DMS 273 (cell line): ENCODE results near the gene SORCS2.

Source experiments
- DNase-seq: peaks from one replicate; lab custom pipeline; 2025; ENCODE audit not compliant: unreplicated experiment; lab: John Stamatoyannopoulos, UW

The SORCS2 gene

GRCh38 chr4:7262134-7262533, 69.8 kb downstream of the SORCS2 start:
- no peak for DNase-seq

- no peak for DNase-seq
Measured at GRCh38 chr4:7263166-7263565, 70.8 kb downstream of the SORCS2 start.

- DNase-seq: no peak
Measured at GRCh38 chr4:7264694-7265093, 72.4 kb downstream of the SORCS2 start.

DNA sequence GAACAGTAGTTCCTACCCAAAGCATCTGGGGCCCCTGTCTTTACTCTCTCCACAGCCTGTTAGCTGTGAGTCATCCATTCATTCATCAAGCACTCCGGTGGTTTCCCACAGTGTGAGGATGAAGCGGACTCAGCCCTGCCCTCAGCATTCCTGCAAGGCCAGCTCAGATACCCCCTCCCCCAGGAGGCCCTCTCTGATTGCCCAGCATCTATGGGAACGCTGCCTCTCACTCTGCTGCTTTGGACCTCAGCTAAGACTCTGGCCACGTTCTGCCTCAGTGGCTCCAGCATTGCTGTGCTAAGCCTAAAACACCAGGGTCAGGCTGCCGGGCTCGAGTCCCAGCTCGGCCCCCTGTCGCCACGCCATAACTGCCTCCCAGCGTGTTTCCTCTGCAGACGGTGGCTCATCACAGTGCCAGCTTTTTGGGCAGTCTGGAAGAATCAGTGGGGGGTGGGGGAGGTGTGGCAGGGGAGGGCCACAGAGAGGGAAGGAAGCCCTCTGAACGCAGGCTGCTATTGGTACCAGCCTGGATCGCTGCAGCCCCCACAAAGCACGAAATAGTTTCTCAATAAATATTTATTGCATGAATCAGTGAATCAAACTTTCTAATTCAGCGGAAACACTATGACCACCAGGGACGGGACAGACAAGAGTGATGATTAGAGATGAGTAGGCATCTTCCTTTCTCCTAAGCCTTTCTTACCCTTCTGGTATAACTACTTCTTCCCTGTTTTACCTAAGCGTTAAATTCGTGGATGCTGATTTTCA, 74.4 kb downstream of the SORCS2 start:
- no peak for DNase-seq

GRCh38 chr4:7267829-7268228, 75.5 kb downstream of the SORCS2 start:
- DNase-seq: no peak

DNA sequence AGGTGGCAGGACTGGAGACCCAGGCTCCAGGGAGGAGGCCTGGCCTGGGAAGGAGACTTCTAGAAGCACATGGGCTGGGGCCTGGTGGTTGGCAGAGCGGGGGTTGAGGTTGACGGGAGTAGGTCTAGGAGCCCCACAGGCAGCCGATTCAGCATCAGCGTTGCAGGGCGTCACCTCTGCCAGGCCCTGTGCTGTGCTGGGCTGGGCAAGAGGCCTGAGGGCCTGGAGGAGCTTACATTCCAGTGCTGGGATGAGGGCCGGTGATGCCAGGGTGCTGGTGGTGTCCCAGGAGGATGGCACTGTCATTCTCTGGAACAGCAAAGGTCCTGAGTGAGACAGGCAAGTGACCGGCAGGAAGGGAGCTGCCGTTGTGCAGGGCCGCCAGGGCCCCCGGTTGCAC, 76.6 kb downstream of the SORCS2 start:
- DNase-seq: no peak

DNA sequence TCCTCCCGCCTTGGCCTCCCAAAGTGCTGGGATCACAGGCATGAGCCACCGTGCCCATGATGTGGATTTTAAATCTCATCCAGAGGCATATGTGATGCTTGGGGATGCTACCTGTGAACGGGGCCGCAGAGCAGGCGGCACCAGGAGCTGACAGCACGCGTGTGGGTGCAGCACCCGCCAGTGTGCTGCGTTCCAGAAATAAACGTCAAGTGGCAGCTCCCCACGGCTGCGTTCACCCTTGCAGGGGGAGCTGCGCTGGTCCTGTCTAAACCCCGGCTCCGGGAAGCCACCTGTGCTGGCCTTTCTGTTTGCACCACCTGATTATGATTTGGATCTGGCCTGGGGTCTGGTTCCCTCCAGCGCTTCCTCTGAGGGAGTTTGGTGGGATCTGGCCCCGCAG, 77.8 kb downstream of the SORCS2 start:
- no peak for DNase-seq

DNA sequence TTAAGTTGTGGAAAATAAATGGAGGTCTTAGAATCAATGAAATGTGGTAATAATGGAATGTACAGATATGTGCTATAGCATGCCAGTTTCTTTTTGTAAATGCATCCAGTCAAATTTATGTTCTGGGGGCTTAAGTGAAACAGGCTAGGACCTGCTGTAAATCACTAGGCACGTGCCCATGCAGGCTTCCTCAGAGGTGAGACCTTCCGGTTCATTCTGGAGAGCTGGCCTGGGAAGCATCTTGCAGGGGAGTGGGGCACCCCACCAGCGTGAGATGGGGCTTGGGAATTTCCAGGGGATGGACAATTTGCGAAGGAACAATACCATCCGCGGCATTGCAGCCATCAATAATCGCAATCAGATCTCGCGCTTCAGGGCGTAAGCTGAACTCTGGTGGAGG, 80.1 kb downstream of the SORCS2 start:
- DNase-seq: no peak

DNA sequence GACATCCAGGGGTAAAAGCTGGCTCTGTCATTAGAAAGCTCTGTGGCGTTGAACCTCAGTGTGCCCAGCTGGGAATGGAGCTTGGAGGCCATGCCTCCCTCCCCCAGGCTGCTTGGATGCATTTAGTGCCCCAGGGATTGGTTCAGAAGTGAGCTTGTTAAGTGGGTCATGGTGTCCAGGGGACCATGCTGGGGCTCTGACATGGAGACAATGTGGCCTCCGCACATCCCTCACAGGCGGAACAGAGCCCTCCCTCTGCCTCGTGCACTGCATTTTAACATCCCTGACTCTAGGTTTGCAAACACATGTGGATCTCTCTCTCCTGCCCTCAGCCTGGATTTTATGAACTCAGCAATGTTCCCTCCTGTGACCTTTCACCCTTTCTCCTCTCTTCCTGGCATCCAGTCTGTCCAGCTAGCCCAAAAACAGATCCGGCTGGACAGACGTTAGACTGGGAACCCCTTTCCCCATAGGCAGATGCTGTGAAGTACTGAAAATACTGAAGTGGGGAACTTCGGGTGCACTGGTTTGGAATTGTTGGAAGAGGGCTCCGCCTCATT, 81.5 kb downstream of the SORCS2 start:
- no peak for DNase-seq

DNA sequence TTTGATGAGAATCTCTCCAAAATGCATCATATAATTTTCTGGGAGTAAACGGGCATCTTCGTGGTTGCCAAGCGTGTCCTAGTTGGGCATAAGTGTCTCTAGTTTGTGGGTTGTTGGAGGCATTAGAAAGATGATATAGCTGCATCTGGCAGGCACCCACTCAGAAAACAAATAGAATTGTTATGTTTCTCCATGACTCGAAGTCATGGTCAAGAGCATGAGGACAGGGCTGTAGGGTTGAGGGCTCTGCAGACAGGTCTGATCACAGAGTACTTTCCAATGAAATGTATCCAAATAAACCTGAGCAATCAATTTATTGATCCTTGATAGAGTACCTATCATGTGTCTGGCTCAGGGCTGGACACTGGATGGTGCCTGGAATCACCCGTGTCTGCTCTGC, 82.7 kb downstream of the SORCS2 start:
- no peak for DNase-seq

DNA sequence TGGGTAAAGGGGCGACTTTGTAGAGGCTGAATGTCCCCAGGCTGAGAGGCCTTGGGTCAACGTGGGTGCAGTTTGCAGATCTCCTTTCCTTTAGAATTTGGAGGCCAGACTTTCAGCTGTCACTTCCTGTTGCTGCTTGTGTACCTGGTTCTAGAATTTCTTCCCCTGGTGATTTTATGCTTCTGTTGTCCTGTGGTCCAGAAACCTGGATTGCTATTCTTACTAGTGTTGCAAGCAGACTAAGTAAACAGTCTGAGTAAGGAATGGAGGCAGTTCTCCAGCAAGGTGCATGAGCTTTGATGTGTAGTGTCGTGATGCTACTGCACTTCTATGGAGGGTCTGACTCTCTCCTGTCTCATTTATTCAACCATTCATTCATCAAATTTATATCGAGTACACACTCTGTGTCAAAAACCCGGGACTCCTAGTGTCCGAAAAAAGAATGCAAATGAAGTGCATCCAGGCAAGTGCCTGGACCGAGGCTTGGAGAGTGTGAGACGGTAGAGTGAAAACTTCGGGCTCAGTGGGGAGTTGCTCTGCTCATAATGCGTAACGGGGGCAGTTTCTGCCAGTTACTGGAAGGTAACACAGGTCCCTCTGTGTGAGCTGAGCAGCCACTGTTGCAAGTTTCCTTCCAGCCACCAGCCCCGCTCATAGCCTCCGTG, 83.3 kb downstream of the SORCS2 start:
- DNase-seq: no peak

GRCh38 chr4:7276515-7276914, 84.2 kb downstream of the SORCS2 start:
- no peak for DNase-seq

DNA sequence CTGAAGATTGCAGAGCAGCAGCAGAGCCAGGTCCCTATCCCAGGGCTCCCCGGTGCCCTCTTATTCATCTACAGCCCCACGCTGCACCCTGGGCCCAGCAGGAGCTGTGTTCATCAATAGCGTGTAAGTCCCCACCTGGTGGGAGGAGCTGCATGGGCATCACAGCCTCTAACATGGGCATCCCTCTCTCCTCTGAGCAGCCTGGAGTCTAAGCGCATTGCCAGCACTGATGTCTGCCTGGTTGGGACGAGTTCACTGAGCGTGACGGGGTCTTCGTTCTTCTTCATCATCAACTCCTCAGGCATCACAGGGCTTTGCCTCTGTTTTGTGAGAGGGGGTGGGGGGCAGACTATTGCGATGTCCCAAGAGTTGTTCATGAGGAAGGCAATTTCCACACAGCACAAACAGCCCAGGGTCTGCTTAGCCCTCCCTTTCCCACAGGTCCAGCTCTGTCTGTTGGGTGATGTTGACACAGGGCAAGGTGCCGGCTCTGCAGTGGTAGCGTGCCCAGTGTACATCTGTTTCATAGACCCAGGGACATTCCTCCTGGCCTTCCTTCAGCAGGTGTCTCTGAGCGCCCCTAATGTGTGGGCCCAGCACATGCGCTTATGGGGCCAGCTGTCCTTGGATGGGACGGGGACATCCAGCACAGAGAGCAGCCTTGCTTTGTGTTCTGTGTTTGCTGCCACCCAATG, 85.9 kb downstream of the SORCS2 start:
- DNase-seq: no peak

GRCh38 chr4:7278981-7279380, 86.6 kb downstream of the SORCS2 start:
- DNase-seq: no peak

DNA sequence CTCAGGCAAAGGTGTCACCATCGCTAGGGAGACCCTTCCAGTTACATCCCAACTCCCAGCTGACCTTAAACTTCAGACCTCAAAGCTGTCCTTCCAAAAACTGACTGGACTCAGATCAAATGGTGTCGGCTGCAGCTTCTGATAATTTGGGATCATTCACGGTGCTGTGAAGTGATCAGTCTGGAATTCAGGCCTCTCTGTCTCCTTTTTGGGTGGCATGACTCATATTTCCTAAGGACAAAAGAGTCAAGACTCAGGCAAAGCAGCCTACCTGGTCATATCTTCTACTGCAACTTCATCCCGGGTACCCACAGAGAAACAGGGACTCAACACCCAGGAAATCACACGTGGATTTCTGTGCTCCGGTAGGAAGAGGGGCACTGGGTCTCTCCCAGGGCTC, 87.6 kb downstream of the SORCS2 start:
- DNase-seq: no peak

- peak; percentile 26 for DNase-seq
Measured at GRCh38 chr4:7280926-7281690, 88.8 kb downstream of the SORCS2 start.

DNA sequence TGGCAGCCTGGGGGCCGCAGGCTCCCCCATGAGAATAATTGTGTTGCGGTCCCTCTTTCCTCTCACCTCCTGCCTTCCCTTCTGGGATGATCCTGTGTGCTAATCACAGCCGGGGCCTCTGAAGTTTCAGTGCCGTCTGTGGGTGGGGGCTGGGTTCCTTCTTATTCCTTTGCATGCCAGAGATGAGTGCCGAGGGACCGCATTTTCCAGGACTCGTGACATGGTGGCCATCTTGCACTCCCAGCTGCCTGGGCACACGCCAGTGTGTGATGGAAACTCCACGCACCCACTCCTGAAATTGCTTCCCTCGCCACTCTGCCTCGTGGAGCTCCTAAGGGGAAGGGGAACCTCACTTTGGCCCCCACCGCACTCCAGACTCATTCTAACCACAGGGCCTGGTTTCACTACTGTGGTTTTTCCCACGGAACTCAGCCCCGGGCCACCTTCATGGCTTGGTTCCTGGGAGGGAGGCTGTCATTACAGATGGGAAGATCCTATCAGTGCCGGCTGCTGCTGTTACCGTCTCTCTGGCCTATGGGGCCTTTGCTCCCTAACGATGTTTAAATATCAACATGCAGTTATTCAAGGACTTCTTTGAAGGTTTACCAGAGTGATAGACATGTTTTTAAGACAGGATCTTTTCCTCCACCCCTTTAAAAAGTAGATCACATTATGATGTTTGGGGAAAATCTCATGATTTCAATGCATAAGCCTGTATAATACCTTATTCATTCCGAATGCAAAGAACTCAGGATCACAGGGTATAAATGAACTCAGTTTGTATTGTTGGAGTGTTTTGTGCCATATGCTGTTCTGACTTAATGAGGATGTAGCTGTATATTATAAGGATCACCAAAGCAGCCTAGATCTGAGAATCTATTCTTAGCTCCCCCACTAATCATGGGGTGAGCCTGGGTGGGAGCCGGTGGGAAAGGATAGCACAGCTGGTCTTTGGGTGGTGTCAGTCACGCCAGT, 89.6 kb downstream of the SORCS2 start:
- peak; percentile 85 for DNase-seq

GRCh38 chr4:7282786-7283440, 90.6 kb downstream of the SORCS2 start:
- peak; percentile 28 for DNase-seq
